GM18526 (cell line): ENCODE measurements around the gene ANO2.

ENCODE experiments used
- POLR2A ChIP-seq: IDR thresholded peaks from 3 replicates; pipeline ENCODE4 v1.6.1; 2011; ENCODE audit not compliant: insufficient read length; ENCODE audit errors: extremely low read depth

ANO2 gene

DNA sequence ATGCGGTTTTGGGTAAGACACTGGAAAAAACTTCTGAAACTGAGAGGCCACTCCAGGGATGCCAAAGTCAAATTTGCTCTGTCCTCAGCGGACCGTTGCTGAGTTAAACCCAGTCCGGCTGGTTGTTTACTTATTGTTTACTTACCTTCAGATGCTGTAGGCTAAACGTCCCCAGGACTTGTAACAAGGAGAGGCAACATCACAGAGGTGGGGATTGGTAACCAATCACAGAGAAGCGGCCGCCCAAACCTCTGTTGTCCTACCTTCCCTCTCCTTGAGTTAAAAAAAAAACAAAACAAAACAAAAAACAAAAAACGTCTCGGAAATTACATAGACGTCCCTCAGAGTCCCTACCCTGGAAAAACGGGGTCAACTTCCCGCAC, 380 bp downstream of the ANO2 start:
- TF ChIP-seq POLR2A: no peak

DNA sequence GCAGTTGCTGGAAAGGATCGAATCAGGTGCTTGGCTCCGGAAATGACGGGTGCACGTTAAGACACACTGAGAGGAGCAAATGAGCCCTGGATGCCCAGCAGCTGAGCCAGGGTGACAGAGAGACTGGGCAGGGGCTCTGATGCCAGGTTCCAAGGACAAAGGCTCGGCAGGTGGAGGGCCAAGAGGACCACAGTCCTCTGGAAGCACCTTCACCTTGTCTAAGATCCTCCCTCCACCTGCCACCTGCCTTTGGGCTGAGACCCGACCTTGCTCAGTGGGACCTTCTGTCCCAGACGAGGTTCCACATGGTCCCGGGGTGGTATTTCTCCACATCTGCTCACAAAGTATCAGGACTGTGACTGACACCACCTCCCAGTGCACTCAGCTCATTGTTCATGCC, 1.0 kb downstream of the ANO2 start:
- no peak for TF ChIP-seq POLR2A

DNA sequence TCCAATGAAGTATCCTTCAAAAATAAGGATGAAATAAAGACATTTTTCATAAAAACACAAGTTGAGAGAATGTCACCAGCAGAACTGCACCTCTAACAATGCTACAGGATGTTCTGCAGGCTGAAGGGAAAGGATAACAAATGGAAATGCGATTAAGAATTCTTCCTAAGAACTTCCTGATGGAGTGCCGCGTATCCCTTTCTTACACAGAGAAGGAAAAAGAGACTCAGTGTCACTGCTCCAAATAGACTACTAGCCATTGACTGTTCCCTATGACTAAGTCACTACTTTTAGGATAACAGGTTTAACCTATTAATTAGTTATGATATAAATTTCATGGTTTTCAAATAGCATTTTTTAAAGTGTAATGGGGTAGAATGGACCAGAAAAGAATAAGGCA, 3.2 kb downstream of the ANO2 start:
- TF ChIP-seq POLR2A: no peak

DNA sequence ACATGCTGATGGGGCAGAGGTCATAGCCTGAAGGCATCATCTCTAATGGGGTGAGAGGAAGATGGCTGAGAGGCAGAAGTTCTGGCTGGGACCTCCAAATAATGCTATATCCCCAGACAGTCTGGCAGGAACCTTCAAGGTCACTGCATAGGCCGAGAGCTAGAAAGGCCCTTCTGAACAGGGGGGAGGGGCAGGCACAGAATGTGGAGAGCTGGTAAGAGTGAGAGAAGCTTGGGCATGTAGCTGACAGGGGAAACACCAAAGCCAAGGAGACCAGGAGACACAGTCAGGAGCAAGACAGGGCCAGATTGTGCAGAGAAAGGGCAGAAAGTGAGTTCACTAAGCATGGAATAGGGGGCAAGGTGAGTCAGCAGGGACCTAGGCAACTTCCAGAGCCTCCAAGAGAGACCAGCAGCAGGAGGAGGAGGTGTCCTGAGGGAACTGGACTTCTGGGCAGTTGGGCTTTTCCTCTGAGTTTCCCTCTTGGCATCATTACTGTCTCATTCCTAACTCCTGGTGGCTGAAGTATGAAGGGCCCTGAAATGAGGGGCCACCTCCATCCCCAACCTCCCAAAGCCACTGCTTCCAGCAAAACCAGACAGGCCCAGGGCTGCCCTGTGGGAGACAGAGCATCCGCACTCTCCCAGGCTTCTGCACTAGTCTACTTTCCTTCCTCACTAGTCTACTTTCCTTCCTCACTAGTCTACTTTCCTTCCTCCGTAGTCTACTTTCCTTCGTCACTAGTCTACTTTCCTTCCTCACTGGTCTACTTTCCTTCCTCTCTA, 17.1 kb downstream of the ANO2 start:
- no peak for TF ChIP-seq POLR2A

DNA sequence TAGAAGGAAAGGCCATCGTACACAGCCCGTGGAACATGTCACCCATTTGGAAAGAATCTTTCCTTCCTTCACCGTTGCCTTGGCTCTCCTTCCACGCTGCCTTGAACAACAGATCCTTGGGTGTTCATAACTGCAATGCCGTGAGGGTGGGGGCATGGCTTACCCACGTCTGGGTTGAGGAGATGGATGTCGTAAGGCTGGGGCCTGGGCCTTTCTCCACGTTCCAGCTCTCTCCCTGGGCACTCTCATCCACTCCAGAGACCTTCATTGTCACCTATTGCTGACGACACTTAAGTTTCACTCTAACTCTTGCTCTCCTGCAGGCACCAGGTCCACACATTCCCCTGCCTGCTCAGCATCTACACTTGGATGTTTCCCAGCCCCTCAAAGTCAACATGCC, 19.4 kb downstream of the ANO2 start:
- TF ChIP-seq POLR2A: no peak

DNA sequence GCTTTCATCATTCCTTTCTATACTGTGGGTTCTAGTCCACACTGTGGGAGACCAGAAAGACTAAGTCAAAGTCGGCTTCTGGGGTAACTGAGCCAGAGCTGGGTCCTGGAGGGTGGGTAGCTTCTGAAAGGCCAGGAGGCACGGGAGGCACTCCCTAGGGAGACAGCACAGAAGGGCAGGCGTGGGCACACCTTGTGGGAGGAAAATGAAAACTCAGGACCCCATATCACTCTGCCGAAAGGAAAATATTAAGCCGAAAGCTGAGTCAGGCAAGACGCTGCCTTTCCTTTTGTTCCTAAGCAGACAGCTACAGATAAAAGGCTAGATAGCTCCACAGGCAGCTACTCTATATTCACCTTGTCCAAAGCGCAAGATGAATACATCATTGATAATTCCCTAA, 20.7 kb downstream of the ANO2 start:
- TF ChIP-seq POLR2A: no peak

DNA sequence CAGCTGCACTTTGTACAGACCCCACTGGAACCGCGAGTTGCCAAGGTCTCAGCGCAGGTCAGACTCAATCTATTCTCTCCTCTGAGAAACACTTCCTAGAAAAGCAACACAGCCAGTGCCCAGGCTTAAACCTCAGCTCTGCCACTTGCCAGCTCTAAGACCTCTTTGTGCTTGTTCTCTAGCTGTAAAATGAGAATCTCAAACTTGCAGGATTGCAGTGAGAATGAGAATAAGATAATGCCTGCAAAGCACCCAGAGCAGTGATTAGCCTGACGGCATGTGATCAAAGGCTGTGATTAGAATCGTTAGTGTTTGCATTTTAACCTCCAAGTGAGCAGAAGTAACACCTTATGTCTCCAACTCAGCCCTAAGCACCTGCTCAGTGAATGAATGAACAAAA, 21.3 kb downstream of the ANO2 start:
- no peak for TF ChIP-seq POLR2A

DNA sequence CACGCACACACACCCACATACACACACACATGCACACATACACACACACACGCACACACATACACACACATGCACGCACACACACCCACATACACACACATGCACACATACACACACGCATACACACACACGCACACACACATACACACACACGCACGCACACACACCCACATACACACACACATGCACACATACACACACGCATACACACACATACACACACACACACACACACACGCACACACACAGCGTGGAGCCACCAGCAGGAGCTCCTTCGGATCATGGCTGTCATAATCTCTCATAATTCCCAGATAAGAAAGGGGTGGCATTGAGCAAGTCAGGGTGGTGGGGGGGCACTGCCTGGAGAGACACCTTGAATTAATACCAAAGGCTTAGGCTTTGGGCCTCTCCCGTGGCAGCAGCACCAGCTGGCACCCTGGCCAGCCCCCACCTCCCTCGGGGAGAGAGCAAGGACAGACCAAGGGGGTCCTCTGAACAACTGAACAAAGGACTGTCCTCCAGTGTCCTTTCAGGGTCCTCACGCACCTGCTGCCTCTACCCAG, 21.9 kb downstream of the ANO2 start:
- TF ChIP-seq POLR2A: no peak

DNA sequence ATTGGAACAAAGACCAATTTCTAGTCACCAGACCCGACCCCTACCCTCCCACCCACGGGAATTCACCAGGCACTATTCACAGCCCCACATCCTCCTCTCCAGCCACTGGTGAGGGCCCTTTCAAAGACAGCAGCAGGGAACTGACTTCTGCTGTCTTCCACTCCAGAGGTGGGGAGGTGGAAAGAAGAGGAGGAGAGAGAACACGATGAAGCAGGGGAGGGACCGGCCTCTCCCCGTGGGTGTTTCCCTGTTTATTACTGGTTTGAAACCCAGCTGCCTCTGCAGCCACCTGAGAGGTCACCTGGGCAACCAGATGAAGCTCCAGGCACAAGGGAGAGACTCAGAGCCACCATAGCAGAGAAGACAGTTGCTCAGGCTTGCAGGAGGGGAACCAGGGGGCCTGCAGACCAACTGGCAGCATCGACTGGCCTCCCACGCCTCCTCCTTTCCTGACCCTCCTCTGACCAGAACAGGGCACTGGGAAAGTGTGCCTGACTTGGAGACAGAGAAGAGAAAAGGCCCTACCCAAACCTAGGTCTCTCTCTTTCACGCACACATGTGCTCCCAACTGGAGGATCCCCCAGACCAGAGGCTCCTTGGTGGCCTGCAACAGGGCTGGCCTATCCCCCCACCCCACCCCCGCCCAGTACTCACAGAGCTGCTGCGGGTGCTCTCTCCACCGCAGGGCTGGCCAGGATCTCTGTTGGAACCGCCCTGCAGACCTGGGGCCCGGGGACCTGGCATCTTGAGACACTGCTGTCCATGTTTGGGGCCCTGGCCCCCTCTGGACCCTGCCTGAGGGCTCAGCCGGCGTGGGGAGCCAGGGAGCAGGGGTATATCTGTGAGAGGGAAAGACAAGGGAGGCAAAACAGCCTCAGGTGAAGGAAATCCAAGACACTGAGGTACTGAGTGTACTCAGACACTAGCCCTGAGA, 22.8 kb downstream of the ANO2 start:
- no peak for TF ChIP-seq POLR2A

DNA sequence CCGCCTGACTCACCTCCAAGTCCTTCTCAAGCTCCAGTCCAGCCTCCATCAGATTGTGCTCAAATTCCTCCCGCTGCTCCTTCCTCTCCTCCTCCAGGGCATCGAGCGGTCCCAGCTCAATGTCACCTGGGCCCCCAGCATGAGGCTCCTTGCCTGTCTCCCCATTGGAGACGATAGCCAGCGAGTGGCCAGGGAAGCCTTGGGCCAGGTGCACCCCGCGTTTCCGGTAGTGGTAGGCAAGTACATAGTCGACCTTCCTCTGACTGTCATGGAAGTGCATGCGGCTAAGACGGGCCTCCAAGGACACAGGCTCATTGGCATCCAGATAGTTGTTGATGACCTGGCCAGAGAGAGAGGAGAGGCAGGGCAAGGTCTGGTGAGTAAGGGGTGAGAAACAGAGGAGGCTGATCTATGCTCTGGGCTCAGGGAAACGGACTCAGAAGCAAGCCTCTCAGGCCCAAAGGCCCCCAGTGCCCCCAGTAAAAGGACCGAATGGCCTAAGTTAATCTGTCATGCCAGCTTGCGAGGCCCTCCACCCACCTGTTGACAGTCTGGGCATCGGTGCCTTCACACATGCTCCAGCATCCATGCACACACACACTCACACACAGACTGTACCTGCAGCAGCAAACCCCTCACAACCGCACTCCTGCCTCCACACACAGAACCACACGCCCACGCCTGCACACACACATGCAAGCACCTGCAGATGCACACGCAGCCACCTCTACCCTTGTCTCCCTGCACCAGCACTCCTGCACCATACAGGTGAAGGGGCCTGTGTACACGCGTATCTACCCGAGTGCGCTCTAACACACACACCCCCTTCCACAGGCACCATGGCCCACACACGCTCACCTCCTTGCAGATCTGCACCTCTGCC, 23.8 kb downstream of the ANO2 start:
- TF ChIP-seq POLR2A: no peak

DNA sequence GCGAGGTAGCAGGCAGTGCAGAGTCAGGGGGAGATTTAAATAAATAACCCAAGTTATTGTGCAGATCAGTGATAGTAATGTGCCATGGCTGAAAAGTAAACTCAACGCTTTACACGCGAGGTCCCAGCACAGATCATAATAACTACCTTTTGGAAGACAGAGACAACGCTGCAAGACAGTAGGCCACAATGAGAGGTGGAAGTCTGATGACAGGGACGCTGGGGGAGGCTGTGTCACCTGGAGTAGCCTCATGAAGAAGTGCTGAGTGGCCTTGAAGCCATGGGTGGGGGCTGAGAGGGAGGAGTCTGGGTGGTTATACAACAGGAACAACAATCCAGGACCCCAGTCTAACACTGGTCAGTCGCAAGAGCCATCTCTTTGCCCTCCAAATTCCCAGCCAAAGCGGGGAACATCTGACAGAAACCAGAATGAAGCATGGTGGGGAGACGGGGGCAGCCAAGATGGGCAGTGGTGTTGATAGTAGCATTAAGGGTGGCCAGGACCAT, 28.2 kb downstream of the ANO2 start:
- no peak for TF ChIP-seq POLR2A

DNA sequence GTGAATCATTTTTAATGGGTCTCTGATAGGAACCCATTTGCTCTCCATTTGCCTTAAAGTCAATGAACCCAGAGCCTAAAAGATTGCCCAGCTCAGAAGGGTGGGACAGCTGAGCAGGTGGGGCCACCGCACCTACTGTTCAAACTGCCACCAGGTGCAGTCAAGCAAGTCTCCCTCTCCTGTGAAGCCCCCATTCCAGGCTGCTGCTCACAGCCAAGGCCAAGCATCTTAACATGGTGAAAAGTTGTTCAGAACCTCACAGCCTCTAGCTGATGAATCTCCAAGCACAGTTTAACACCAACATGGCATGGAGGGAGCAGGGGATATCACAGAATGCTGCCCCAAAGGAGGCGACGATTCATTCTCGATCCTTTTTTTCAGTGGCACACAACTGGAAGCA, 29.5 kb downstream of the ANO2 start:
- TF ChIP-seq POLR2A: no peak

DNA sequence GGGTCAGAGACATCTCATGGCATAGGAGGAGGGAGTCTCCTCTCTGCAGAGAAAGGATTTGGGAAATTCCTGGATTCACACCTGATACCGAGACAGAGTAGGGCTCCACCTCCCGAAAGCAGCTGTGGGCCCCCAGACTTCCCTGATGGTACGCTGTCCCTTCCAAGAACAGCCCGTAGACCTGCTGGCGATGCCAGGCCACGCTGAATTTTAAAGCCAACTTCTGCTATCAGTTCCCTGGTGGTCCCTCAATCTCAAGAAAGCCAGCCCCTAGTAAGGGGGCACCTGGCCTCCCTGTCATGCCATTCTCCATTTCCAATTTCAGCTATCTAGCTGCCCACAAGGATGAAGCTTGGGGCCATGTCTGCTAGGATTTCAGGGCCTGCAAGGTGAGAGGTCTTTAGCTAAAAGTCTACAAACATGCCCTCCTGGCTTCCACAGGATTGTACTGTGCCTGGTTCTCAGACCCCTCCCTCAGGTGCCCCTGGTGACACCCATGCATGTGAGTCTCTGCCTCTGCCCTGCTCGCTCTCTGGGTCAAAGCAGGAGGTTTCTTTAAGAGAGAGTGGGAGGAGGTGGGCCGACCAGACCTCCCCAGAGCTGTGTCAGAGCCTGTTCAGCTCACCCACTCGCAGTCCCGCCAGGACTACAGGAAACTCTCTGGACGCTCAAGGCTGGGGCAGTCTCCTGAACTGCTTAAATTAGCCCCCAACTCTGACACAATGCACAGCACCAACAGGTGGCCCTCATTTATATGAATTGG, 30.5 kb downstream of the ANO2 start:
- no peak for TF ChIP-seq POLR2A

DNA sequence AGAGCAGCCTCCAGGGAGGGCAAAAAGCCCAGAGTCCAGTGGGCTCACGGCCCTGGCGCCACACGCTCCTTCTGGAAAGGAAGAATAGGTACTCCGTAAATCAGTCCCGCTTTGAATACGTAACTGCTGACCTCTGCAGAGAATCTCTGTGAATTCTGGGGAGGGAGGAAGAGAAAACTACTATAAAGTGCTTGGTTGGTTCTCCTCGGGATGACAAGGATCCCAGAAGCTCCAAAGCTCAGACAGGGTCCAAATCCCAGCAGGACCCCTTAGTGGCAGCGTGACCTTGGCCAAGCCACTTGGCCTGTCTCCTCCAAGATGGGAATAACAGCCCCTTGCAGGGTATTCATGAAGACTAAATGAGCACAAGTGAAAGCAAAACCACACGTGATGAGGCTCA, 31.7 kb downstream of the ANO2 start:
- TF ChIP-seq POLR2A: no peak
